Karpas-422 (cell line): Measurements from ENCODE around the gene CCDC85C. TPM values are rescaled to one million over a fixed set of nuclear protein-coding genes. Genes with fewer than 3 reads are reported as not detected.

Experiments used
- DNase-seq: peaks from one replicate; pipeline ENCODE4 v3.0.0-alpha.2; 2015
- H2AFZ ChIP-seq: fragments of 200-600 bp; sonication (generic); 2 replicates; pipeline ENCODE4 v1.6.1; 2014; ENCODE audit warnings: antibody characterized with exemption, low read length, mixed read lengths
- H3K27ac ChIP-seq: fragments of 200-600 bp; sonication (generic); 2 replicates; pipeline ENCODE4 v1.5.1; 2014; ENCODE audit warnings: mild to moderate bottlenecking, low read length, moderate library complexity
- H3K27me3 ChIP-seq: fragments of 200-600 bp; sonication (generic); 2 replicates; pipeline ENCODE4 v1.6.1; 2014; ENCODE audit warnings: low read length, mixed read lengths
- H3K36me3 ChIP-seq: fragments of 200-600 bp; sonication (generic); 2 replicates; pipeline ENCODE4 v1.6.1; 2014; ENCODE audit warnings: low read length, mixed read lengths; ENCODE audit not compliant: insufficient read depth
- H3K4me1 ChIP-seq: fragments of 200-600 bp; sonication (generic); 2 replicates; pipeline ENCODE4 v1.6.1; 2014; ENCODE audit warnings: mild to moderate bottlenecking, low read length, mixed read lengths
- H3K4me2 ChIP-seq: fragments of 200-600 bp; sonication (generic); 2 replicates; pipeline ENCODE4 v1.6.1; 2014; ENCODE audit warnings: low read length, low read depth, mild to moderate bottlenecking; ENCODE audit not compliant: poor library complexity, severe bottlenecking
- H3K4me3 ChIP-seq: fragments of 200-600 bp; sonication (generic); 2 replicates; pipeline ENCODE4 v1.5.1; 2014; ENCODE audit warnings: mild to moderate bottlenecking, antibody characterized with exemption, low read length, mixed read lengths
- H3K79me2 ChIP-seq: fragments of 200-600 bp; sonication (generic); 2 replicates; pipeline ENCODE4 v1.6.1; 2014; ENCODE audit warnings: mild to moderate bottlenecking, low read length, mixed read lengths
- H3K9ac ChIP-seq: fragments of 200-600 bp; sonication (generic); 2 replicates; pipeline ENCODE4 v1.6.0; 2014; ENCODE audit warnings: low read length
- H3K9me2 ChIP-seq: fragments of 200-600 bp; sonication (generic), shearing (Covaris generic); replicated peaks from 2 replicates; pipeline ENCODE4 v1.6.0; 2014; ENCODE audit warnings: mild to moderate bottlenecking, low read length, moderate library complexity; ENCODE audit not compliant: insufficient read depth
- H3K9me3 ChIP-seq: fragments of 300-700, 200-600 bp; sonication (generic); 2 replicates; pipeline ENCODE4 v1.6.1; 2014; ENCODE audit warnings: low read length, mixed read lengths
- H4K20me1 ChIP-seq: fragments of 200-600 bp; sonication (generic); 2 replicates; pipeline ENCODE4 v1.6.1; 2014; ENCODE audit warnings: mild to moderate bottlenecking, antibody characterized with exemption, low read length, low read depth; ENCODE audit not compliant: insufficient read depth
- total RNA-seq: library from RNA; depleted of rRNA; stranded (reverse); fragments of >200 nt; shearing (Covaris generic); gene quantifications from 2 replicates; pipeline ENCODE4 v1.2.3, GENCODE V29; 2014; ENCODE audit warnings: low replicate concordance

The CCDC85C gene
- total RNA-seq, 1 experiment from 2014 or later = 18.3 TPM

DNA sequence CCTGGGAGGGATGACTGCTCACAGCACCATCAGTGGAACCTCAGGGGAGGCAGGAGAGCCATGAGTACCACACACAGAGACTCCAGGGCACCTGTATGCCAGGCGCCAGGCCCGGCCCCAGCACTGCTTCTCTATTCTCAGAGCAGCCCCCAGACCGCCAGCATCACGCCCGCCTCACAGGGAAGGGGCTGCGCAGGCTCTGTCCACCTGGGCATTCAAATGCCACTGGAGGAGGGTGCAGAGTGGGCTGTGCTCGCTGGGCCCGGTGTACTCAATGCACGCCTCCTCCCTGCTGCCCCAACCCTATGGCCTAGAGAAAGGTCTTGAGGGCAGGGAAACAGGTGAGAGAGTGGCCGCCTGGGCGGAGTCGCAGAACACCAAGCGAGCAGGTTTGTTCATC lies 43.6 kb downstream of the CCDC85C start:
- H3K9ac ChIP-seq = no peak overlapping the region
- no peaks in the 10 kb centered on the region for H3K79me2 ChIP-seq
- H3K4me1 ChIP-seq = peaks cover 22% of the 10 kb centered on the region
- H3K9me2 ChIP-seq = no peaks in the 10 kb centered on the region
- H3K36me3 ChIP-seq = no peaks in the 10 kb centered on the region
- no peak for DNase-seq
- H3K9me3 ChIP-seq = no peaks in the 10 kb centered on the region
- no peaks in the 10 kb centered on the region for H3K27me3 ChIP-seq
- no peak overlapping the region for H3K4me3 ChIP-seq
- H4K20me1 ChIP-seq = peaks cover 54% of the 10 kb centered on the region
- H3K4me2 ChIP-seq = no peak overlapping the region
- no peak overlapping the region for H3K27ac ChIP-seq
- H2AFZ ChIP-seq = no peak overlapping the region

DNA sequence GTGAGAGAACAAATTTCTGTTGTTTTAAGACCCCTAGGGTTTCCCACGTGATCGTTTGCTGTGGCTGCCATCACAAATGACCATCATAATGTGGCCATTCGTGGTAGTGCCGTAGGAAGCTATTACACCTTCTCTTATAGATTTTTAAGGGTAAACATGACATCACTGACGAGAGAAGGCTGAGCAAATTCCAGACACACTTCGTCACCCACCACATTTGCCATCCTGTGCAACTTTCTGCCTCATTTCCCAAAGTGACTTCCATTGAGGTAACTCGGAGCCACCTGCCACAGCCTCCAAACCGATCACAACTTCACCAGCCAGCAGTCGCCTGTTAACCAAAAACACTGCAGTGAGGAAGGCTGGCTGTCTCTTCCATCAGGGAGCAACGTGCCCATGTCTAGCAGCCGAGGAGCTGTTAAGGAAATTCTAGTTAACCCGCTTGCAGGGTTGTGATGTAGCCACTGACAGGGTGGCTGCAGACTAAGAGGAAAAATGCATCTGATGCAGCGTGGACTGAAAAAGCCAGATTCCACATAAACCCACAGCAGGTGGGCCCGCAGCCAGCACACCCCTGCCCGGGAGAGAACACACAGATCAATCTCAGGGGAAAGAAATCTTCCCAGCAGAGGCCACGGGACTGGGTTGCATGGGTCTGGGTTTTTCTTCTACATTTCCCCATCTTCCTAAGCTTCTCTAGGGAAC lies 44.6 kb downstream of the CCDC85C start:
- Histone ChIP-seq H3K9me3 (no peaks in the 10 kb centered on the region), H3K4me3 (no peak overlapping the region), H3K4me2 (no peak overlapping the region), H3K27ac (no peak overlapping the region), H3K9ac (no peak overlapping the region), H3K79me2 (no peaks in the 10 kb centered on the region), H4K20me1 (peaks cover 54% of the 10 kb centered on the region), H2AFZ (no peak overlapping the region), H3K4me1 (peaks cover 12% of the 10 kb centered on the region), H3K9me2 (no peaks in the 10 kb centered on the region), H3K27me3 (no peaks in the 10 kb centered on the region), H3K36me3 (no peaks in the 10 kb centered on the region)
- no peak for DNase-seq

DNA sequence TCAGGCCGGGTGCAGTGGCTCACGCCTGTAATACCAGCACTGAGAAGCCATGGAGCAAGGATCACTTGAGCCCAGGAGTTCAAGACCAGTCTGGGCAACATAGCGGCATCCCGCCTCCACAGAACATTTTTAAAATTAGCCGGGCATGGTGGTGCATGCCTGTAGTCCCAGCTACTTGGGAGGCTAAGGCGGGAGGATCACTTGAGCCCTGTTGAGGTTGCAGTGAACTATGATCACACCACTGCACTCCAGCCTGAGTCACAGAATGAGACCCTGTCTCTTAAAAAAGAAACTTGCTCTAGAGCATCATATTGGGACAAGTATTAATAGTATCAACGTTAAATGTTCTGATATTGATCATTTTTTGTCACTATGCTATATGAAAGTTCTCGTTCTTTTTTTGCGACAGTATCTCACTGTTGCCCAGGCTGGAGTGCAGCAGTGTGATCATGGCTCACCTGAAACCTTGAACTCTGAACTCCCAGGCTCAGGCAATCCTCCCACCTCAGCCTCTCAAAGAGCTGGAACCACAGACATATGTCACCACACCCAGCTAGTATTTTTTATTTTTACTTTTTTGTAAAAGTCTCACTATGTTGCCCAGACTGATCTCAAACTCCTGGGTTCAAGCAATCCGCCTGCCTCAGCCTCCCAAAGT lies 47.7 kb downstream of the CCDC85C start:
- Histone ChIP-seq H3K36me3 (no peaks in the 10 kb centered on the region), H3K4me2 (no peak overlapping the region), H3K4me3 (no peak overlapping the region), H3K4me1 (no peaks in the 10 kb centered on the region), H3K9me3 (no peaks in the 10 kb centered on the region), H3K27ac (no peak overlapping the region), H3K9me2 (no peaks in the 10 kb centered on the region), H3K27me3 (no peaks in the 10 kb centered on the region), H2AFZ (no peak overlapping the region), H3K79me2 (no peaks in the 10 kb centered on the region), H4K20me1 (peaks cover 52% of the 10 kb centered on the region), H3K9ac (no peak overlapping the region)
- DNase-seq = no peak

DNA sequence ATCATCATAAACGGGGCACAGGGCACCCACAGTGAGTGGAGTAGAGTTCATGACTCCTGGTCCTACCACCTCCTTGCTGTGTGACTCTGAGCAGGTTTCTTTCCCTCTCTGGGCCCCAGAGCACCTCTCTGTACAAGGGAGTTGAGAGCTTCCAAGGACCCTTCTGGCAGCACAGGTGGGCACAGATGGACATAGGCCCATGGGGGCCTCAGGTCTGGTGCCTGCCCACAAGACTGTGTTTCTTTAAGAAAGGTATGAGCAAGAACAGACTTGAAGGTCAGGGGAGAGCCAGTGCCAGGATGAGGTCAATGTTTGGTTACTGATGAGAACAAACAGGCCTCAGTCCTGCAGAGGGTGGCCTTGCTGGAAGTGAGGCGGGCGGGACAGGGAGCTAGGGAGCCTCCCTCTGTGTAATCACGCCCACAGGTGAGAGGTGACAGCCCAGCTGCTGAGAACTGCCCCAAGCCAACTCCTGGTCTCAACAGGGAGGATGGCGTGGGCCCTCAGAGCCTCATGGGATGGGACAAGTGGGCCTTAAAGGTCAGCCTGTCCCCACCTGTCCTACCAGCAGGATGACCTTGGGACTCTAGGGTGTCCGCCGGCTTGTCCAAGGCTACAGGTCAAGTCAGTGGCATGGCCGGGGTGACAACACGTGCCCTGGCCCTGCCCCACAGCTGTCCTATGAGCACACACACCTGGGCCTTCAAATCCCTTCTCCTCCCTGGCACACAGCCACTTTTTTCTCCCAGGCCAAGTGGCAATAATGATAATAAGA lies 49.1 kb downstream of the CCDC85C start:
- Histone ChIP-seq H3K4me2 (no peak overlapping the region), H3K27me3 (no peaks in the 10 kb centered on the region), H3K27ac (no peak overlapping the region), H3K4me3 (no peak overlapping the region), H3K9ac (no peak overlapping the region), H4K20me1 (peaks cover 56% of the 10 kb centered on the region), H3K36me3 (no peaks in the 10 kb centered on the region), H3K79me2 (no peaks in the 10 kb centered on the region), H3K9me3 (no peaks in the 10 kb centered on the region), H2AFZ (no peak overlapping the region), H3K9me2 (no peaks in the 10 kb centered on the region), H3K4me1 (no peaks in the 10 kb centered on the region)
- no peak for DNase-seq

DNA sequence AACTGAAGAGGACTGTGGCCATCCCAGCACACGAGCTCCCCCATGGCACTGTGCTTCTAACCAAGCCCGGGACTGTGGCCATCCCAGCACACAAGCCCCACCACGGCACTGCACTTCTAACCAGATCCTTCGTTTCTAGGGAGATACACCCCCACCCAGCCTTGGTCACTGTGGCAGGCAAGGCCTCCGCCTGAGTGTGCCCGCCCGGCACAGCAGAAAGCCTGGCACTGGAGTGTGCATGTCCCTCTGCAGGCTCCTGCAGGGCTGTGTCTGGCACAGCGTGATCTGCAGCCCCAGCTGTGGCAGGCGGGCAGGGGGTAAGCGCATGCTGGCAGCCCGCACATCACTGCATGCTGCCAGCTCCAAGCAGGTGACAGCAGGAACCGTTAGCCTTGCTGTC lies 49.8 kb downstream of the CCDC85C start:
- Histone ChIP-seq H3K9me3 (no peaks in the 10 kb centered on the region), H4K20me1 (peaks cover 57% of the 10 kb centered on the region), H3K27ac (no peak overlapping the region), H3K27me3 (no peaks in the 10 kb centered on the region), H3K9ac (no peak overlapping the region), H3K4me1 (no peaks in the 10 kb centered on the region), H3K9me2 (no peaks in the 10 kb centered on the region), H3K4me2 (no peak overlapping the region), H2AFZ (no peak overlapping the region), H3K4me3 (no peak overlapping the region), H3K79me2 (no peaks in the 10 kb centered on the region), H3K36me3 (no peaks in the 10 kb centered on the region)
- DNase-seq = no peak

- Histone ChIP-seq H3K9me3 (no peaks in the 10 kb centered on the region), H3K9ac (no peak overlapping the region)
These were observed 51.3 kb downstream of the CCDC85C start for GRCh38 chr14:99552572-99553216.

DNA sequence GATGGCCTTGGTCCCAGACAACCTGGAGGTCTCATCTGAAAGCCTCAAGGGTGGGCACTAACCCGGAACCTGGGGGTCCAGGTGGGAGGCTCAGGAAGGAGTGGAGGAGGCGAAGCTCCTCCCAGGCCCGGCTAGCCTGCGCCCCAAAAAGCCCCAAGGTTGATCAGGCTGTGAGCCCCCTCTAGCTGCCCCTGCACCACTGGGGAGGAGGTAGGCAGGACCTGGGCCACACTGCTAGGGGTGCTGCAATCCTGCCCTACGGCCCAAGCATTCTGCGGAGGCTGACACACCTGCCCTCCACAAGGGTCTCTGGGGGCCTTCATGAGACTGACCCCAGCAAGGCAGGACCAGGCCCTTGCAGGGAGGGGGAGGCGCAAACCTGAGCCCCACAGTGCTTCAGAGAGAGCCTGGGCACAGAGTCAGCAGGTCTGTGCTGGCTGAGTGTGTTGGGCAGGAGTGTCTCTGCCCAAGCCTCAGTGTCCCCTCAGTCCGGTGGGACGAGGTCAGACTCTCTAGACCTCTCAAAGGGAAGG lies 51.9 kb downstream of the CCDC85C start:
- Histone ChIP-seq H3K27me3 (no peaks in the 10 kb centered on the region), H3K9me3 (no peaks in the 10 kb centered on the region), H3K27ac (no peak overlapping the region), H3K4me2 (no peak overlapping the region), H3K36me3 (no peaks in the 10 kb centered on the region), H3K79me2 (no peaks in the 10 kb centered on the region), H3K9me2 (no peaks in the 10 kb centered on the region), H2AFZ (no peak overlapping the region), H3K4me1 (no peaks in the 10 kb centered on the region), H4K20me1 (peaks cover 57% of the 10 kb centered on the region), H3K4me3 (no peak overlapping the region), H3K9ac (no peak overlapping the region)
- DNase-seq = no peak

More at GRCh38 chr14:99552572-99553216, 51.3 kb downstream of the CCDC85C start:
- no peaks in the 10 kb centered on the region for H3K36me3 ChIP-seq
- H4K20me1 ChIP-seq = peaks cover 57% of the 10 kb centered on the region
- no peaks in the 10 kb centered on the region for H3K4me1 ChIP-seq
- no peak overlapping the region for H3K27ac ChIP-seq
- H3K27me3 ChIP-seq = no peaks in the 10 kb centered on the region
- no peaks in the 10 kb centered on the region for H3K79me2 ChIP-seq
- H3K4me3 ChIP-seq = no peak overlapping the region
- no peak overlapping the region for H3K4me2 ChIP-seq
- H3K9me2 ChIP-seq = no peaks in the 10 kb centered on the region
- H2AFZ ChIP-seq = no peak overlapping the region
- DNase-seq = no peak
